ENCODE measurements around the gene HS1BP3. TPM values are rescaled to one million over a fixed set of nuclear protein-coding genes. Genes with fewer than 3 reads are reported as not detected.

Gene HS1BP3
- total RNA-seq, 1 donor: 18.0 TPM

DNA sequence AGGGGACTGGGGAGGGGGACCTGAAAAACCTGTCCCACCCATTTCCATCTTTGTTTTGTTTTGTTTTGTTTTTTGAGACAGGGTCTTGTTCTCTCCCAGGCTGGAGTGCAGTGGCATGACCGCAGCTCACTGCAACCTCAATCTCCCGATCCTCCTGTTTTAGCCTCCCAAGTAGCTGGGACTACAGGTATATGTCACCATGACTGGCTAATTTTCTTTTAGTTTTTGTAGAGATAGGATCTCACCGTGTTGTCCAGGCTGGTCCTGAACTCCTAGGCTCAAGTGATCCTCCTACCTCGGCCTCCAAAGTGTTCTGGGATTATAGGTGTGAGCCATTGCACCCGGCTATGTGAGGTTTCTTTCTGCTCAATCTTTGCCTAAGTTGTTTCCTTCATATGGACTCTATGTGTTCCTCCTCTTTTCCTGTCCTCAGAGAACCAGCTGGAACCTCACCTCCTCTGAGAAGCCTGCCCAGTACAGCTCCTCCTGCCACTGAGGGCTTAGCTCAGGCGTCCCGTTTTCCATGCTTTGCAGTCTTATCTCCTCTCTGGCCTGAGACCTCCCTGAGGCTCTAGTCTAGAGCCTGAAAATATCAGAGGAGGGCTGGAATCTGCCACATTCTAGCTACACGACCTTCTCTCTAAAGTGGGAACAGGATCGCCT, 74.8 kb downstream of the HS1BP3 start:
- no peak for DNase-seq (ENCODE audit: low read depth in 2 of 3, low spot score in 2 of 3)

DNA sequence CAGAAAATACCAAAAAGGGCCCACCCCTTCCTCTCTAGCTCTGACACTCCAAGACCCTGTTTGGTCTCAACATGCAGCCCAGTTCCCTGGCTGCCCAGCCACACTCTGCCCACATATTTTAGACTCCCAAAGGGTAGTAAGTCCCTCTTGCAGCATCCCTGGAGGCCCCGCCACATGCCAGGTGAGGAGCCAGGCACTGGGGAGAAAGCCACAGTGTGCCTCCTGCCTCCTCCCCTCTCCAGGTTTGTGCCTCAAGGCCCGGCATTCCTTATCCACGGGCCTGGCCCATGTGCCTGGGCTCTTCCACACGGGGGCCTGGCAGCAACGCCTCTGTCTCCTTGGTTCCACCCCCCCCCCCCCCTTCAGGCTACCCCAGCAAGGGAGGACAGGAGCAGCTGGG, 75.5 kb downstream of the HS1BP3 start:
- DNase-seq (ENCODE audit: low read depth in 2 of 3, low spot score in 2 of 3): no peak

DNA sequence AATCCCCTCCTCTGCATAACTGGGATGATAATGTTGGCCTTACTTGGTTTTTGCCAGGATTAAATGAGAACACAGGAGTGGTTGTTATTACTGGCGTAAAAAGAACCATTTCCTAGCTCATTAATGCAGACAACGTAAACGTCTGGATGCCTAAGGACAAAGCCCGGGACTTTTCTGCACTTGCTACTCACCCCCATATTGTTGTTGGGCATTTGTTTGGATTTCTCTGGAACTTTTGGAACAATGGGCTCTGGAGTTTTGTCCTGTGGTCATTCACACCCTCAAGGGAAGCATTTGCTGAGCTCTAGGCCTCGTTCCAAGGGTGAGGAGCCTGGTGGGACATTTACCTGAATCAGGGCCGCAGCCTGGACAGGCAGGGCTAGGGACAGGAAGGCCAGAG, 76.0 kb downstream of the HS1BP3 start:
- DNase-seq (ENCODE audit: low read depth in 2 of 3, low spot score in 2 of 3): no peak

DNA sequence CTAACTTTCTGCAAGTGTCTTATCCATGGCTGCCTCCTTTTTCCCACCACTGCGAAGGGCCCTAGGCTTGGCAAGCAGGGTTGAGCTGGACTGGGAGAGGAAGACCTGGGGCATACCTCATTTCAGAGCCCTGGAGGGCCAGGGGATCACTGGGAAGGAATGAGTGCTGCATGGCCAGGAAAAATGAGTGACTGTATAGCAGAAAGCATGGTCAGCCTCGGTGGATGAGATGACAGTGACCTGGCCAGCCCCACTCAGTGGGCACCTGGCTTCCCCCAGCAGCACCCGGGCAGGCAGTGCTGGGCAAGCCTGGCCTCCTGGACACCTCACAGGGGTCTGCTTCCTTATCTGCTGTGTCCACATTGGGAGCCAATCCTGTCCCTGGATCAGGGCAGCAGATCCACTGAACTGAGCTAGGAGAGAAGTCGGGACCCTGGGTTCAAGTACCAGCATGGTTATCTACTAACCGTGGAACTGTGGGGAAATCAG, 76.4 kb downstream of the HS1BP3 start:
- no peak for DNase-seq (ENCODE audit: low read depth in 2 of 3, low spot score in 2 of 3)

DNA sequence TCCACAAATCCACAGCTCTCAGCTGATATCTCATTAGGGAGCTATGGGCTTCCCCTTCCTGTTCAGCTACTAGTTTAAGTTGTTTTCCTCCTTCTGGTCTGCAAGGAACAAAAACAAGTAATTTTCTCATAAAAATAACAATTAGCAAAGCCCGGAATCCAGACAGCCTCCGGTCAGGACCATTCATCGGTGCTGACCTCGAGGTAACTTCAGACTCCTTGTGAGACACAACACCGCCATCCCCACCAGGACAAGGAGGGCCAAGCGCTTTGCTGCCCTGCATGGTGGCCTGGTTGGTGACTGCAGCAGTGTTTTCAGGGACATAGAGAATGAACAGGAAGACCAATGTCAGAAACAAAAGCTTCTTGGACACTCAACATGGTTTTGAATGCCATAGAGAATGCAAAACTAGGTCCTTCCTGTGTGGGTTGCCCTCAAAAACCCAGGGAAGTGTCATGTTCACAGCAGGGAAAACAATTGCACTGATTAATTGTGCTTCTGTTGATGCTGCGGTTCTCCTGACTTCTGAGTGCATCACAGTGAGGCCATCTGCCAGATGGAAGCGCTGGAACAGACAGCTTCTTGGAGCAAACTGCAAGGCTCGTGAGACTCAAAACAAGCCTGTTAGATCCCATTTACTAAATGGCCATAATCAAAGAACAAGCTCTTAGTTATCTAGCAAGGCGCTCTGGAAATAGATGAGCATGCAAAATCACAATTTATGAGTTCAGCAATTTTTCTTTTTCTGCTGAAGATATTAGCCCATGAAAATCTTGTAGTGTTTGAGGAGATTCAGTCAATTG, 77.1 kb downstream of the HS1BP3 start:
- no peak for DNase-seq (ENCODE audit: low read depth in 2 of 3, low spot score in 2 of 3)

DNA sequence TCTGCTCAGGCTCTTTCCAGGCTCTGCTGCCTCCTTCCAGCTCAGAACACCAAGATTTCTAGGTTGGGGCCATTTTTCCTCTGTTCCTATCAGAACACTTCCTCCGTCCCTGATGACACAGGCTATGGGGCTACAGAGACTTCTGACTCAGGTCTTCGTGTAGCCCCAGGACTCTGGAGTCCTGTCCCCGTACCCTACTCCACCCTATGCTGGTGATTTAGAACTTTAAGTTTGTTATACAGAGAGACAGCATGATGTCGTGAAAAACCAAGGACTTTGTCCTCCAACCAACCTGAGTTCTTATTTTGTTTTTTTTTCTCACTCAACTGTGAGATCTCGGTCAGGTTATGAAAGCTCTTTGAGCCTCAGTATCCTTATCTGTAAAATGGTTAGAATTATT, 78.7 kb downstream of the HS1BP3 start:
- no peak for DNase-seq (ENCODE audit: low read depth in 2 of 3, low spot score in 2 of 3)

DNA sequence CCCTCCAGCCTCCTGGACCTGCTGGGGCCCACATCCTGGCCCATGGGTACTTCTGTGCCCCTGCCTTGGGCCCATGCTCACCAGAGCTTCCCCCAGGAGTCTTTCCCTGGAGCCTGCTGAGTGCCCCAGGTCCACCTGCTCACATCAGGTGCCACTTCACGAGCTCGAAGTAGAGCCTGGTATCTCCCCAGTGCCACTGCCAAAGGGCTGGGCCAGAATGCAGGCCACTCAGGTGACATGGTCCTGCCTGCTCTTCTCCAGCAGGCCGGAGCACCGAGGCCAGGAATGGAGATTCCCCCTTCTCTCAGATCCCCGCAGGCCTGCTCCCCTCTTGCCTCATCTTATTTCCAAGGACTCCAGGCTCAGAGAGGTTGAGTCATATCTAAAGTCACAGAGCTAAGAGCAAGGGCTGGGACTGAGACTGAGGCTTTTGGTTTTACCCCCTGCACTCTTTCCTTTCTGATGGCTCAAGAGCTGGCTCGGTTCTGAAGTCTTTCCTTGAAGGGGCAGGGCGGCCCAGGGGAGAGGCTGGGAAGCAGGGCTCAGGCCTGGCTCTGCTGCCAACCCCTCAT, 79.2 kb downstream of the HS1BP3 start:
- no peak for DNase-seq (ENCODE audit: low read depth in 2 of 3, low spot score in 2 of 3)

DNA sequence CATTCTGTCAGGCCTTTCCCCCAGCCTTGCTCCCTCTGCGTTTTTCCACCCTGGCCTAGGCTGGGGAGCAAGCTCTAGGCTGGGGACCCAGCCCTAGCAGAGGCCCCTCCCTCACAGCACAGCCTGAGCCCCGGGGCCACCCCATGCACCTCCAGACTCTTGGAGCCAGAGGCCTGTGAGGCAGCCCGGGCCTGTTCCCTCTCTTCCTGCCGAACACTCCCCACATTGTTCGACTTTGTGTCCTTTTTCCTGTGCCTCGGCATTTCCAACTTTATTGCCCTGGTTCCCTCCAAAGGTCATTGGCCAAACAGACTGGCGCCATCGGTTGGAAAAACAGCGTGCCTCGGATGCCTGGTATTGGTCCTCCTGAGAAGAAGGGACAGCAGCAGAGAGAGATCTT, 79.7 kb downstream of the HS1BP3 start:
- no peak for DNase-seq (ENCODE audit: low read depth in 2 of 3, low spot score in 2 of 3)

DNA sequence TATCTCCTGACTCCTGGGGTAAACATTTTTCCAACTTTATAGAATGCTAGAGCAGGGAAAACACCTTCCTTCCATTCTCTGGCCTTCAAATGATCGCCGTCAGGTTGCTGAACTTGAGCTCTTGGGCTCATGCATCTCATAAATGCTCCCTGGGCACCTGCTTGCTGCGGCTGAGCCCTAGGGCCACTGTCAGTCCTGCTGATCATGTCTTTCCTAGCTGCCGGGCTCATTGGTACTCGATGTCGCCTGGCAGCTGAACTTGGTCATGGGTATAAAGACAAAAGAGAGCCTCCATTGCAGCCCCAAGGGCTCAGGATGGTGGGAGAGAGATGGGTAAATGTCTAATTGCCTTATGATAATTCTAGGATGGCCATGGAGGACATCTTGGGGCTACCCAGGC, 80.6 kb downstream of the HS1BP3 start:
- DNase-seq (ENCODE audit: low read depth in 2 of 3, low spot score in 2 of 3): no peak

DNA sequence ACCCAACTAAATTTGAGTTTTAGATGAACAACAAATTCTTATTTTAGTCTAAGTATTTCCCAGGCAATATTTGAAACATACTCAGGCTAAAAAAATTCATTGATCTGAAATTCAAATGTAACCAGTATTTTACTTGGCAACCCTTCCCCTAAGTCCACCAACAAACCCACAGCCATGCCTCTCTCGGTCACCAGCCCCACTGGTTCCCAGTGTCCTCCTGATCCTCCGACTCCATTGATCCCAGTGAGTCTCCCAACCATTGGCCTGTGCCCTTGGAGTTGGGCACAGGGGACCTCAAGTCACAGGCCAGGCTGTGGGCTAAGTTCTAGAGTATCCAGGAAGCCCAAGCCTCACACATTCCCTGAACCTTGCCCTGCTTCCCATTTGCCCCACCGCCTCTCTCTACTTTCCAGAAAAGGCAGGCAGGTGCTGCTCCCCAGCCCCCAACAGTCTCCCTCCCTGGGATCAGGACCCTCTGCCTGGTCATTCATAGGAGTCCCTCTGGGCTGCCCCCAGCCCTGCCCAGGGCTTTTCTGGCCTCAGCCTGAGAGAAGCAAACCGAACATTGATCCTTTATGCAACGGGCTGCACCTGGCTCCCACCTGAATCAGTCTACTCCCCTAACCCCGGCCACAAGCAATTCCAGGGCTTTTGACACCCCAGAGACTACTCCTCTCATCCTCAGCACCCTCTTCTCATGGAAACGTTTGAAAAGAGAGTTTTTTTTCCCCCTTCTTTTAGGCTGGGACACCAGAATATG, 81.3 kb downstream of the HS1BP3 start:
- no peak for DNase-seq (ENCODE audit: low read depth in 2 of 3, low spot score in 2 of 3)

DNA sequence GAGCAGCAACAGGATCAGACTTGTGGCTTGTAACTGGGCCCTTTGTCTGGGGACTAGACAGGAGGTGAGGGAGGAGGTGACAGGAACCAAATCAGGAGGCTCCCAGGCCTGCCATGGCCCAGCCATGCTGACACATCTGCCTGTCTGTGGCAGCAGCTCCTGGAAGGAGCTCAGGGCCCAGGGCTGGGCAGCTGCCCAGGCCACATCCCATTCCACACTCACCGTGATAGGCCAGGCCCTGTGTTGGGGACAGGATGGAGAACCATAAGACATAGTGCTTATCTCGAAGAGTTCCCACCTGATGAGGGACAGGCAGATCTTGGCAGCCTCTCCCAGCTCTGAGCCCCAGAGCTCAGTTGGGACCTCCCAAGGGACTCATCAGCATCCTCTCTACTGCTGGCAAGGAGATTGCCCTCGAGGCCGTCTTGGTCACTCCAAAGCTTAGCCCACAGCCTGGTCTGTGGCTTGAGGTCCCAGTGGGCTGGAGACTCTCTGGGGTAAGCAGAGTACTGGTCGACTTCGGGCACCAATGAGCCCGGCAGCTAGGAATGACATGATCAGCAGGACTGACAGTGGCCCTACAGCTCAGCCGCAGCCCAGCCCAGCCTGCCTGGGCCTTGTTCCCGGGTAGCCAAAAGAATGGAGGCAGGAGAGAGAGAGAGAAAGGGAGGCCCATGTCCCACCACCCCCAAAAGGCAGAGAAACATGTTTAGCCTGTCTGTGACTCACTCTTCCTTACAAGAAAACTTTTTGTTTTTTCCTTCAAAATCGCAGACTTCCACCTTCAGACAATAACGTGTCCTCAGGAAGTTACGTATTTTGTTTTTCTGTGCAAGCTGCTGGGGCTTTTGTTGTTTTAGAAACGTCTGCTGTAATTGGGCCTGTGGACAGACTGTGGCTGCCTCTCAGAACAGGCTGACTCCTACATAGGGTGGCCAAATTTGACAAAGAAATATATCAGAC, 82.1 kb downstream of the HS1BP3 start:
- no peak for DNase-seq (ENCODE audit: low read depth in 2 of 3, low spot score in 2 of 3)

DNA sequence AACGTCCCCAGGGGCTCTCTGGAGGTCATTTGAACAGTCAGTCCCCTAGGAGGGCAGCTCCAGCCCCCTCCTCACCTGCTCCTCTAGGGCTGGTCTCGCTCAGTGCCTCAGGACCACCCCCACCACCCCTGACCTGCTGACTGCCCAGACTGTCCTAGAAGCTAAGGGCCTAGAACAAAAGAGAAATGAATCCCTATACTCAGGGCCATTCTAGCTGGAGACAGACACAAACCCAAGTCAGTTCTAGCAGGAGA, 83.0 kb downstream of the HS1BP3 start:
- DNase-seq (ENCODE audit: low read depth in 2 of 3, low spot score in 2 of 3): no peak

Other genes starting within 250 kb of the HS1BP3 start
- gene RHOB, start 204.0 kb downstream of the HS1BP3 start, total RNA-seq: 528 TPM
- gene GDF7, start 16.0 kb upstream of the HS1BP3 start, total RNA-seq: 2.2 TPM
- gene LDAH, start 172.0 kb upstream of the HS1BP3 start, total RNA-seq: 13.7 TPM